Measurements from ENCODE around the gene RYR3.

RYR3 gene

DNA sequence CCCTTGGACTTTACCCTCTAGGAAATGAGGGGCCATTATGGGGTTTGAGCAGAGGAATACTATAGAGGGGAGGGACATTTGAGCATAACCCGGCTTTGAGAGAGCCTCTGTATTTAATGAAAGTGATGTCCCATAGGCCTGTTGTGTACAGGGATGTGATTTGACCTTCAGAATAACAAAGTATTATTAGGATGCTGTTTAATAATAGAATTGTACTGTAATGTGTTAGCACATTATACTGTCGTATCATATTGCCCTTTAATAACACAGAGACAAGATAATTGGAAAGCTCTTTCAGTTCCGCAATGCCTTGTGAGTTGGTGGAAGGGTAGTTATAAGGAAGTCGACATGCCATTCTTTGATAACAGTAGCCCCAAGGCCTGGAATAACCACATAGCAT is 328.3 kb downstream of the RYR3 start:
- Histone ChIP-seq H3K9ac (ENCODE audit: low read depth, low read length) (no peak overlapping the region), H3K9me3 (ENCODE audit: control insufficient read depth, insufficient read depth, low read length) (no peaks in the 10 kb centered on the region), H3K36me3 (ENCODE audit: insufficient read depth, low read length) (no peaks in the 10 kb centered on the region), H3K4me1 (ENCODE audit: insufficient read depth, low read length) (no peaks in the 10 kb centered on the region)

DNA sequence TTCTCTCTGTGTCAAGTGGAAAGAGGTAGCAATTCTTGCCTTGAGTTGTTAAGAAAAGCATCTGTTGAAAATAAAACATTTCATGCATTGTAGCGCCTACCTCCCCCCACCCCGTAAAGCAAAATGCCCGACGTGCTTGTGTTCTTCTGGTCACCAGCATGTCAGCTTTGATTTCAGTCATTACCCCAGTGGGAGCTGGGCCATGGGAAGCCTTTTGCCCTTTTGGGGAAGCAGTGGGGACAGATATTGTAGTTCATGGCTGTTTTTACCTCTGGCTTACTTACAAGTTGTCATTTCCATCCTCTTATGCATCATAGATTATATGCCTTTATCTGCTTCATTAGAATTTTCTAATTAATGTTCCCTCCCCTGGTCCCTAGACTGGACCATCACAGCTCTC is 328.7 kb downstream of the RYR3 start:
- no peak overlapping the region for H3K9ac ChIP-seq (ENCODE audit: low read depth, low read length)
- H3K4me1 ChIP-seq (ENCODE audit: insufficient read depth, low read length): no peaks in the 10 kb centered on the region
- no peaks in the 10 kb centered on the region for H3K9me3 ChIP-seq (ENCODE audit: control insufficient read depth, insufficient read depth, low read length)
- no peaks in the 10 kb centered on the region for H3K36me3 ChIP-seq (ENCODE audit: insufficient read depth, low read length)

DNA sequence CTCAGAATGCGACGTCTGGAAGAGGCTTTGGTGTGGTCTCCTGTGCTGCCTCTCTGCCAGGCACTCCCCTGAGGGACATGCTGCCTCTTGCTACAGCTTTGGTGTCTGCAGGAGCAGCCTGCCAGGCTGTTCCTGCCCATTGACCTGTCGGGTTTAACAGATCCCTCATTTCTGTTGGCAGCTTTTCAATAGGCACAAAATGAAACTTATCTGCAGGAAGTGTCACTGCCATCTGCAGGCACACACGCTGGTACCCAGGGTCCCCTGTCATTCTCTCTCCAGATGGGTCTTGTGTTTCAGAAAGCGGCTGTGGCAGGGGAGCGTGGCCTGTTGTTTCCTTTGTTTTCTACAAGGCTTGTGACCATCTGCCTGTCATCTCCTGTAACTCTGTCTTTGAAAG is 329.2 kb downstream of the RYR3 start:
- no peak overlapping the region for H3K9ac ChIP-seq (ENCODE audit: low read depth, low read length)
- H3K4me1 ChIP-seq (ENCODE audit: insufficient read depth, low read length): no peaks in the 10 kb centered on the region
- no peaks in the 10 kb centered on the region for H3K36me3 ChIP-seq (ENCODE audit: insufficient read depth, low read length)
- H3K9me3 ChIP-seq (ENCODE audit: control insufficient read depth, insufficient read depth, low read length): no peaks in the 10 kb centered on the region

DNA sequence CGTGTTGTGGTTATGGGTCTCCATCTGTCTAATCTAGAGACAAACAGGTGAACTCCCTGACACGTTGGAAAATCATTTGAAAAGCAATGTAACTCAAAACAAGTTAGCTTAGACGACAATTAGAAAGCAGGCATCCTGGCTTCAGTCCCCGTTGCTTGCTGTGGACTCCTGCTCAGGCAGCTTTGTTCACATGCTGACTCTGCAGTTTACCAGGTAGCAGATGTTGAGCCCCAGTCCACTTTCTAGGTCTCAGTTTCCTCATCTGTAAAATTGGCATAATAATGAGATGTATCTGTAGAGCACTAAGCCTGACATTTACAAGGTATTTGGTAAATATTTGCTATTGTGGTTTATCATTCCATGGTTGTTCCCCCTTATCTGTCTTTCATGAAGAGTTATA is 330.3 kb downstream of the RYR3 start:
- Histone ChIP-seq H3K4me1 (ENCODE audit: insufficient read depth, low read length) (no peaks in the 10 kb centered on the region), H3K36me3 (ENCODE audit: insufficient read depth, low read length) (no peaks in the 10 kb centered on the region), H3K9ac (ENCODE audit: low read depth, low read length) (no peak overlapping the region), H3K9me3 (ENCODE audit: control insufficient read depth, insufficient read depth, low read length) (no peaks in the 10 kb centered on the region)

DNA sequence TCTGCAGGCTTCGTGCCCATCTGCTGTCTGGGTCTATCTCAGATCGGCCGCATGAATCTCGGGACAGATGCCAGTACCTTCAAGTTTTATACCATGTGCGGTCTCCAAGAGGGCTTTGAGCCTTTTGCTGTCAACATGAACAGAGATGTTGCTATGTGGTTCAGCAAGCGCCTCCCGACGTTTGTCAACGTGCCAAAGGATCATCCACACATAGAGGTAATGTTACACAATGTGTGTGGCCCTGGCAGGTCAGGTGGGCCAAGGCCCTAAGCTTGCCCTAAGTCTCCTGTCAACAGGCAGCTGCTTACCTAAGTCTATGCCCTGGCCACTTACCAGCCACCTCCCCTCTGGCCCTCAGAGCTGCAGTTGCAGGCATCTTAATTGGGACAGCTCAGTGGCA is 333.5 kb downstream of the RYR3 start:
- Histone ChIP-seq H3K4me1 (ENCODE audit: insufficient read depth, low read length) (no peaks in the 10 kb centered on the region), H3K9ac (ENCODE audit: low read depth, low read length) (no peak overlapping the region), H3K9me3 (ENCODE audit: control insufficient read depth, insufficient read depth, low read length) (no peaks in the 10 kb centered on the region), H3K36me3 (ENCODE audit: insufficient read depth, low read length) (no peaks in the 10 kb centered on the region)

DNA sequence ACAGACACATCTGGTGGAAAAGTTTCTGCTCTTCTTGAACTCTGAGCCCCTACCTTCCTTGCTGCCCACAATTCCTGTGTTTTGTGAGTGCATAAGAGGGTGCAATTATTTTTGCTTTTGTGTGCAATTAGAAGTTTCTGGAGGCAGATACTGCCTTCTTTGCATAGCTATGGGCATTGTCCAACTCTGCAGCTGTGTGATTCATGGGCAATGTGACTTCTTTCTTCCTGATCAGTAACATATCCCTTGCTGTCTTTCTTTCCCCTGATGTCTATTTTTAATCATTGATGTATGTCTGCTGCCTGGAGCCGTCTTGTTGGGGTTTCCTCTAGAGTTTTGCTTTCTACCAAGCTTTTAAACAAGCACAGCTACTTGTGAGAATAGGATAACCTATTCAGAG is 336.0 kb downstream of the RYR3 start:
- no peaks in the 10 kb centered on the region for H3K4me1 ChIP-seq (ENCODE audit: insufficient read depth, low read length)
- no peak overlapping the region for H3K9ac ChIP-seq (ENCODE audit: low read depth, low read length)
- H3K36me3 ChIP-seq (ENCODE audit: insufficient read depth, low read length): no peaks in the 10 kb centered on the region
- no peaks in the 10 kb centered on the region for H3K9me3 ChIP-seq (ENCODE audit: control insufficient read depth, insufficient read depth, low read length)

DNA sequence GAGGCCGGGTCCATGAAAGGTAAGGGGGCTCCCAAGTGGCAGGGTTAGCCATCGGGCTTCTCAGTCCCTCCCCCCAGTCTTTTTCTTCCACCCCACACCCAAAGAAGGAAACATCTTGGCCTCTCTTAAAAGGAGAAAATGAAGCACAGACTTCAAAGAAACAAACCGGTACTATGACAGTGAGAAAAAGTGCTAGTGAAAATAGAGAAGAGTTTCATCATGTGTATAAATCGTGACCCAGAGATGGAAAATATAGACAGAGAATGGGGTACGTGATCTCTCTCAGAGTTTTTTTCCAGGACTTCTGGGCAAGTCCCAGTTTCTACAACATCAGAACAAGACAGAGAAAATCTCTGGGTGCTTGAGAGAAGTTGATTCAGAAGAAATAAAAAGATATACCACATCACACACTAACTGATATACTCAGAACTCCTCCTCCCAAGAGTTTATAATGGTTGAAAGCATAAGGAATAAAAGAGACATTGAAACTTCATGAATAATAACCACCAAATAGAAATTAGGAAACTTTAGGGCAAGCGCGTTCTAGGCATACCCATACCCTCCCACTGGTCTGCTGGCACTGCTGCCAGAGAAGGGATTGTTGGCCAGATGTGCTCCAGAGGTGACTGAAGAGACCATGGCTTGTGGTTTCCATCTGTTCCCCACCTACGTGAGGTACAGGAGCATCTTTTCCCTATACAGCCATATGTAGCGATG is 338.6 kb downstream of the RYR3 start:
- Histone ChIP-seq H3K9ac (ENCODE audit: low read depth, low read length) (no peak overlapping the region), H3K9me3 (ENCODE audit: control insufficient read depth, insufficient read depth, low read length) (no peaks in the 10 kb centered on the region), H3K4me1 (ENCODE audit: insufficient read depth, low read length) (no peaks in the 10 kb centered on the region), H3K36me3 (ENCODE audit: insufficient read depth, low read length) (no peaks in the 10 kb centered on the region)

DNA sequence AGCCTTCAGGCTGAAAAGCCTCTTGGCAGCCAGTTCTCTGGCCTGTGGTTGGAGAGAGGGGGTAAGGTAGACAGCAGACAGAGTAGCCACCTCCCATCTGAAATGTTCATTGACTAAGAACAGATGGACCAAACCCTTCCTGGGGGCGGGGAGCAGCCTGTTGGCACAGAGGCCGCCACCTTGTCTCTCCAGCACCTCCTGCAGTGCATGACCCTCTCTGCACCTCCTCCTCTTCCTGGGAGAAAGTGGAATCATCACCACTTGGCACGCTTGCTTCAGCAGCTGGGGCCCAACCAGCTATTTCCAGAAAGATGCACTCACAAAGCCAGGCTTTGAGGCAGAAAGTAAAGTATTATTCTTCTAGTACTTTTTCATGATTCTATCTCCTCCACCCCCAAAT is 344.1 kb downstream of the RYR3 start:
- Histone ChIP-seq H3K36me3 (ENCODE audit: insufficient read depth, low read length) (no peaks in the 10 kb centered on the region), H3K4me1 (ENCODE audit: insufficient read depth, low read length) (no peaks in the 10 kb centered on the region), H3K9ac (ENCODE audit: low read depth, low read length) (no peak overlapping the region), H3K9me3 (ENCODE audit: control insufficient read depth, insufficient read depth, low read length) (no peaks in the 10 kb centered on the region; the same call in 1 of the 2 replicates)

DNA sequence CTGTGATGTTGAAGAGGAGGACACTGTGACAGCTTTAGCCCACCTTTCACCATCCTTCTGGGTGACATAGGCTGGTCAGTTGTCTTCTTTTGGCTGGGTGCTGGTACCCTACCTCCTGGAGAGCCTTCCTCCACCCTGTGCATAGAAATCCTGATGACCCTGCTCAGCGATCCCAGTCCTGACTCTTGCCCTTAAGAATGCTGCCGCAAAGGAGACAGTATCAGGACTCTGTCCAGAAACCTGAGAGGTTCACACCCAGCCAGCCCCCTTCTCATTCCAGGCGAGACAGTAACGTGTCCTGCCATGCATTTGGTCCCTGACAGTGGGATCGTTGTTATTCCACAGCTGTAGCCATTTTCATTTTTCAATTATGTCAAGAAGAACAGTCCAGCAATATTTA is 344.7 kb downstream of the RYR3 start:
- Histone ChIP-seq H3K9ac (ENCODE audit: low read depth, low read length) (no peak overlapping the region), H3K36me3 (ENCODE audit: insufficient read depth, low read length) (no peaks in the 10 kb centered on the region), H3K4me1 (ENCODE audit: insufficient read depth, low read length) (no peaks in the 10 kb centered on the region), H3K9me3 (ENCODE audit: control insufficient read depth, insufficient read depth, low read length) (no peaks in the 10 kb centered on the region; the same call in 1 of the 2 replicates)

DNA sequence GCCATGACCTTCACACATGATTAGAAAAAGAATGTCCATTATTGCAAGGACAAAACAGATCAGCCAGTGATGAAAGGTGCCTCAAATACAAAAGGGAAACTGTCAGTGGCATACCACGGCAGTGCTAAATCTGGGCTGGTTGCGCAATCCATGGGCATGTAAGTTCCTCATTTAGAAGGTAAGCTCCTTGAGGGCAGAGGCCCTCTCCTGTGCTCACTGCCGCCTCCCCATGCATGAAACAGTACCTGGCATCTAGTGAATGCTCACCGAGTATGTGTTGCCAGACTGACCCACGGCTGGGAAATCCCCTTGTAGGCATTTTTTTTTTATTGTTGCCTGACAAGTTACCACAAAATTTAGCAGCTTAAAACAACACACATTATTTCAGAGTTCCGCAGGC is 345.4 kb downstream of the RYR3 start:
- Histone ChIP-seq H3K4me1 (ENCODE audit: insufficient read depth, low read length) (no peaks in the 10 kb centered on the region), H3K9me3 (ENCODE audit: control insufficient read depth, insufficient read depth, low read length) (no peaks in the 10 kb centered on the region; the same call in 1 of the 2 replicates), H3K9ac (ENCODE audit: low read depth, low read length) (no peak overlapping the region), H3K36me3 (ENCODE audit: insufficient read depth, low read length) (no peaks in the 10 kb centered on the region)

DNA sequence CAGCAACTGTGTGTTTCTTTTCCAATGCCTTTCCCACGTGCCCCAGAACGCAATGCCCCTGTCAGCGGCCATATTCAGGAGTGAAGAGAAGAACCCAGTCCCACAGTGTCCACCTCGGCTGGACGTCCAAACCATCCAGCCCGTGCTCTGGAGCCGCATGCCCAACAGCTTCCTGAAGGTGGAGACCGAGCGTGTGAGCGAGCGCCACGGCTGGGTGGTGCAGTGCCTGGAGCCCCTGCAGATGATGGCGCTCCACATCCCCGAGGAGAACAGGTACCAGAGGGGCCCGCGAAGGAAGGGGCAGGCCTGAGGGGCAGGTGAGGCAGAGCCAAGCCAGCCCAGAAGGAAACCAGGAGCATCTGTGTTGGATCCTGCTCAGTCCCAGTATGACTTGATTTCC is 349.4 kb downstream of the RYR3 start:
- Histone ChIP-seq H3K36me3 (ENCODE audit: insufficient read depth, low read length) (no peaks in the 10 kb centered on the region), H3K4me1 (ENCODE audit: insufficient read depth, low read length) (no peaks in the 10 kb centered on the region), H3K9me3 (ENCODE audit: control insufficient read depth, insufficient read depth, low read length) (no peaks in the 10 kb centered on the region; the same call in 1 of the 2 replicates), H3K9ac (ENCODE audit: low read depth, low read length) (no peak overlapping the region)

DNA sequence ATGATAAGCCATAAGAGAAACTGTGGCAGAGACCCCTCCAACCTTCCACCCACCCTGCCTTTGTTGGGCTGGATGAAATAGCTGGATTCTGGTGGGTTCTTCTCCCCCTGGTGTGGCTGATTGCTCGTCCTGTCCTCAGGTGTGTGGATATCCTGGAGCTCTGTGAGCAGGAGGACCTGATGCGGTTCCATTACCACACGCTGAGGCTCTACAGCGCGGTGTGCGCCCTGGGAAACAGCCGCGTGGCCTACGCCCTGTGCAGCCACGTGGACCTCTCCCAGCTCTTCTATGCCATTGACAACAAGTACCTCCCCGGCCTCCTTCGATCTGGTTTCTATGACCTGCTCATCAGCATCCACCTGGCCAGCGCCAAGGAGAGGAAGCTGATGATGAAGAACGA is 351.2 kb downstream of the RYR3 start:
- H3K9me3 ChIP-seq (ENCODE audit: control insufficient read depth, insufficient read depth, low read length): no peaks in the 10 kb centered on the region; the same call in 1 of the 2 replicates
- H3K36me3 ChIP-seq (ENCODE audit: insufficient read depth, low read length): no peaks in the 10 kb centered on the region
- H3K4me1 ChIP-seq (ENCODE audit: insufficient read depth, low read length): no peaks in the 10 kb centered on the region
- no peak overlapping the region for H3K9ac ChIP-seq (ENCODE audit: low read depth, low read length)

DNA sequence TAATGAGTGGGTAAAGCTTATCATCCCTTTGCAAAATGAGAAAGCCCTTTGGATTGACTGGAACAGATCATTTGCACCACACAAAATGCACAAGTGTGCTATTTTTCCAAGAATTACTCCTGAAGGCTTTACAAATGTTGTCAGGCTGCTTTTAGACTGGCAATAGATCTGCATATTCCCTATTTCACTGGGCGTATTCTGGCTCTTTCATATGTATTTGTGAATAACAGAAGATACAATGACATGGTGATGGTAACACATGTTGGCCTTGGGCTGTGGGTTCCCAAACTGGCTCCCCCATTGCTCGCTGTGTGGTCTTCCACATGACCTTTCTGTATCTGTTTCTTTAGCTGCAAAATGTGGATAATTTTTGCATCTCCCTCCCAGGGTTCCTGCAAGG is 354.2 kb downstream of the RYR3 start:
- Histone ChIP-seq H3K9me3 (ENCODE audit: control insufficient read depth, insufficient read depth, low read length) (no peaks in the 10 kb centered on the region), H3K36me3 (ENCODE audit: insufficient read depth, low read length) (no peaks in the 10 kb centered on the region), H3K9ac (ENCODE audit: low read depth, low read length) (no peak overlapping the region), H3K4me1 (ENCODE audit: insufficient read depth, low read length) (no peaks in the 10 kb centered on the region)

DNA sequence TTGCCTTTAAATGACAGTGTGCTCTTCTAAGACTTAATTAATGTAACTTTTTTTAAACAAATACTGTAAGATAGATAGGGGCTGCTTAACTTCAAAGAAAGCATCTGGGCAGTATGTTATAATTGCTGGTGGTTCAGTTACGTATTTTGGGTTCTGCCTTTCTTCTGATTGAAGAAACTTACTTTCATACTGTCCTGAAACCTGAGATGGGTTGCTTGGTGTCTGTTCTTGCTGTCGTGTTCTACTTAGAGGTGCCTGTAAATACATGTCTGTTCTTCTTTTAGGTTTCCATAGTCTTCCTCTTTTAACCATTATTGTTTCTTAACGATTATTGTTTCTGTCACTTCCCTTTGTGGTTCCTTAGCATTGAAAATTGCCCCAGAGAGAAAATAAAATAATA is 359.8 kb downstream of the RYR3 start:
- H3K9me3 ChIP-seq (ENCODE audit: control insufficient read depth, insufficient read depth, low read length): no peaks in the 10 kb centered on the region; the same call in 1 of the 2 replicates
- no peaks in the 10 kb centered on the region for H3K36me3 ChIP-seq (ENCODE audit: insufficient read depth, low read length)
- no peak overlapping the region for H3K9ac ChIP-seq (ENCODE audit: low read depth, low read length)
- H3K4me1 ChIP-seq (ENCODE audit: insufficient read depth, low read length): no peaks in the 10 kb centered on the region

DNA sequence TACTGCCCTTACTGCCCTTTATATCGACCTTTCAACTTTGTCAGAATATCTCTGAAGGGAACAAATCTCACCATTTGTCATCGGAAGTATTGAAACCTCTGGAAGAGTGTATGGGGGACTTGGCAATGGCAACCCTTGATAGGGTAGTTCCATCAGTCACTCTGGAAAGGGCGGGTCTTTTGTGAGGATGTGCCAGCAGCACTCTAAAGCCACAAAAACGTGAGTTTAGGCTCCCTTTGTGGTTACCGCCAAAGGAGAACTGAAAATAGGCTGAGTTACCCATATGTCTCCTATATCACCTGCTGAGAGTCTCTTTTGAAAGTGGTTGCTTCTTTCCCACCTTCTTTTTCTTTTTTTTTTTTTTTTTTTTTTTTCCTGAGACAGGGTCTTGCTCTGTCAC is 360.7 kb downstream of the RYR3 start:
- H3K4me1 ChIP-seq (ENCODE audit: insufficient read depth, low read length): no peaks in the 10 kb centered on the region
- no peaks in the 10 kb centered on the region for H3K36me3 ChIP-seq (ENCODE audit: insufficient read depth, low read length)
- no peaks in the 10 kb centered on the region; the same call in 1 of the 2 replicates for H3K9me3 ChIP-seq (ENCODE audit: control insufficient read depth, insufficient read depth, low read length)
- no peak overlapping the region for H3K9ac ChIP-seq (ENCODE audit: low read depth, low read length)
